Embryonic facial prominence (tissue), 1 donor: ENCODE measurements around the gene COX6B1.
"Not testable (repeated sequence)": the region's sequence is repeated elsewhere in the genome, so short reads cannot be mapped to it uniquely, and the experiment has no call there.

Experiments
- DNase-seq: peaks from one replicate; pipeline ENCODE4 v3.0.0-alpha.2; 2016; ENCODE audit errors: extremely low spot score

The COX6B1 gene

DNA sequence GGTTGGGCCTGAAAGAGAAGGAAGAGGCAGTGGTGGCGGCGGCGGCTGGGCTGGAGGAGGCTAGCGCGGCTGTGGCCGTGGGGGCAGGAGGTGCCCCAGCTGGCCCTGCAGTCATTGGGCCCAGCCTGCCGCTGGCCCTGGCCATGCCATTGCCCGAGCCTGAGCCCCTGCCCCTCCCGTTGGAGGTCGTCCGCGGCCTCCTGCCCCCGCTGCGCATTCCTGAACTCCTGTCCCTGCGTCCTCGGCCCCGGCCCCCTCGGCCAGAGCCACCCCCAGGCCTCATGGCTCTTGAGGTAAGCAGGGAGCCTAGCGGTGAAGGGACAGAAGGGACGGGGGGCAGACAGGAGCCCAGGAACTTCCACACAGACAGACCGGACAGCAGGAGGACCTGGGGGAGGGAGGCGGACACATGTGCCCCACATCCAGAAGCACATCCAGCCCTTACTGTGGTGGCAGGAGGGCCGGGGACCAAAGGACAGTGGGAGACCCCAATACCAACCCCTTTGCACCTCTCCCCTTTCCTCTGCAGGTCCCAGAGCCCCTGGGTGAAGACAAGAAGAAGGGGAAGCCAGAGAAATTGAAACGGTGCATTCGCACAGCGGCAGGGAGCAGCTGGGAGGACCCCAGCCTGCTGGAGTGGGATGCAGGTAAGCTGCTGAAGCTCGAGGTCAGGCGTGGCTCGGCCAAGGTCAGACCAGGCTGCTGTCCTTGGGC is 14.2 kb upstream of the COX6B1 start:
- DNase-seq, result no peak

DNA sequence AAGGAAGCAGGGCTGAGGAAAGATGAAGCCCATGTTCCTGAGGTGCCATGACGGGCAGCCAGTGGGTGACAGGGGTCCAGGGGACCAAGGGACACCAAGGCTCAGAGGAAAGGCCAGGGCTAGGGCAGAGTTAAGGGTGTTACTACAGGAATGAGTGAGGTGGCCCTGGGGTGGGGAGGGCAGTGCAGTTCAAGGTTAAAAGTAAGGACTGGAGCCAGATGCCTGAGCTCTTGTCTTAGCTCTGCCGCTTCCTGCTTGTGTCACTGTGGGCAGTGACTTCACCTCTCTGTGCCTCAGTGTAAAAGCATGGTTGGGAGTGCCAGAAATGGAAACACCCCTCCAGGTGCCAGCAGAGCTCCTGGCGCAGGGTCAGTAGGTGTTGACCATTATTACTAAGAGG is 11.5 kb upstream of the COX6B1 start:
- no peak for DNase-seq

DNA sequence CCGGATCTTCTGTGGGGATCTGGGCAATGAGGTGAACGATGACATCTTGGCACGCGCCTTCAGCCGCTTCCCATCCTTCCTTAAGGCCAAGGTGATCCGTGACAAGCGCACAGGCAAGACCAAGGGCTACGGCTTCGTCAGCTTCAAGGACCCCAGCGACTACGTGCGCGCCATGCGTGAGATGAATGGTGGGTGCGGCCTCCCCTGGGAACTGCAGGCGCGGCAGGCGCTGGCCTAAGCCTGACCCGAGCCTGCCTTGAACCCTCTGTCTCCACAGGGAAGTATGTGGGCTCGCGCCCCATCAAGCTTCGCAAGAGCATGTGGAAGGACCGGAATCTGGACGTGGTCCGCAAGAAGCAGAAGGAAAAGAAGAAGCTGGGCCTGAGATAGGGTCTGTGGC is 11.0 kb upstream of the COX6B1 start:
- no peak for DNase-seq

DNA sequence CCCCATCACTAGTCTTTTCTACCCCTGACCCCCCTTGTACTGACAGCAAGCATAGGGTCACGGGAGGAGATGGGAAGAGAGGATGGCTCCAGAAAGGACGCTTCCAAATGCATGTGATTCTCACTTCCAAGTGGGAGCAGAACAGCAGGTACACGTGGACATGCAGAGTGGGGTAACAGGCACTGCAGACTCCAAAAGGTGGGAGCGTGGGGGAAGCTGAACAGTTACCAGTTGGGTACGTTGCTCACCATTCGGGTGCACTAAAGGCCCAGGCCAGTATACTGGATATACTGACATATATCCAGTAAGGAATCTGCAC is 8.8 kb upstream of the COX6B1 start:
- no peak for DNase-seq

DNA sequence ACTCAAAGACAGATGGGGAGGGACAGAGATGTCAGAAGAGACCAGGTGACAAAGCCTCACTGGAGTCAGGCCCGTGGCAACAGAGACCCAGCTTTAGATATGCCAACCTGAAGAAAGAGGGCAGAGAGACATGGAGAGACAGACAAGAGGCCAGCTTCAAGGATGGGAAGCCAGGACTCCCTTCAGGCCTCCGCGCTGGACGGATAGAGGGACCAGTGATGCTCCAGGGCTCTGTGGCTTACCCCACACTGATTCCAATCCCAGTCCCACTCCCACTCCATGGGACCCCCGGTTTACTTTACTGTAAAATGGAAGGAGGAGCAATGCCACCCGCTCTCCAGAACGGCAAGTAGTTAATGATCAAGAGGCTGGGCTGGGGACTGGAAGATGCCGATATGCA is 8.3 kb upstream of the COX6B1 start:
- DNase-seq, result no peak

DNA sequence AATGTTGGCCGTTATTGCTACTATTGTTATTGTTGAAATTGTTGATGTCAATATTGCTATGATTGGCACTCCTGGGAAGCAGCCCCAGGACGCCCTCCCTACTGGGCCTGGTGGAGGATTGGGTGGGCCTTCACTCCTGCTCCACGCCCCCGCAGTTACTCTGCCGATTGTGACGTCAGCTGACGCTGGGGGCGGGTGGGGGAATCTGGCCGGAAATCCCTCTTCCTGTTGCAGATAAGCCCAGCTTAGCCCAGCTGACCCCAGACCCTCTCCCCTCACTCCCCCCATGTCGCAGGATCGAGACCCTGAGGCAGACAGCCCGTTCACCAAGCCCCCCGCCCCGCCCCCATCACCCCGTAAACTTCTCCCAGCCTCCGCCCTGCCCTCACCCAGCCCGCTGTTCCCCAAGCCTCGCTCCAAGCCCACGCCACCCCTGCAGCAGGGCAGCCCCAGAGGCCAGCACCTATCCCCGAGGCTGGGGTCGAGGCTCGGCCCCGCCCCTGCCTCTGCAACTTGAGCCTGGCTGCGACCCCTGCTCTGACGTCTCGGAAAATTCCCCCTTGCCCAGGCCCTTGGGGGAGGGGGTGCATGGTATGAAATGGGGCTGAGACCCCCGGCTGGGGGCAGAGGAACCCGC is 6.5 kb upstream of the COX6B1 start, which contains the start of gene ETV2:
TSS of gene ETV2 (plus strand) at position 231 of the 637 bp plus-strand sequence. CDS start 716 bp downstream, outside the sequence.
- no peak for DNase-seq

DNA sequence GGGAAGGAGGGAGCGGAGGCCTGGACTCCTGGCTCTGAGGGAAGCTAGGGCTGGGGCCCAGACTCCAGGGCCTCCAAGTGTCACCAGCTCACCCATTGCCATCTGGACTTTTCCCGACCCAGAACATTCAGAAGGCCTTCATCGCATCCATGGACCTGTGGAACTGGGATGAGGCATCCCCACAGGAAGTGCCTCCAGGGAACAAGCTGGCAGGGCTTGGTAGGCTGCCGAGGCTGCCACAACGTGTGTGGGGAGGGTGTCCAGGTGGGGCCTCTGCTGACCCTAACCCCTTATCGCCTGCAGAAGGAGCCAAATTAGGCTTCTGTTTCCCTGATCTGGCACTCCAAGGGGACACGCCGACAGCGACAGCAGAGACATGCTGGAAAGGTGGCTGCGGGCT is 5.8 kb upstream of the COX6B1 start:
- DNase-seq, result no peak

DNA sequence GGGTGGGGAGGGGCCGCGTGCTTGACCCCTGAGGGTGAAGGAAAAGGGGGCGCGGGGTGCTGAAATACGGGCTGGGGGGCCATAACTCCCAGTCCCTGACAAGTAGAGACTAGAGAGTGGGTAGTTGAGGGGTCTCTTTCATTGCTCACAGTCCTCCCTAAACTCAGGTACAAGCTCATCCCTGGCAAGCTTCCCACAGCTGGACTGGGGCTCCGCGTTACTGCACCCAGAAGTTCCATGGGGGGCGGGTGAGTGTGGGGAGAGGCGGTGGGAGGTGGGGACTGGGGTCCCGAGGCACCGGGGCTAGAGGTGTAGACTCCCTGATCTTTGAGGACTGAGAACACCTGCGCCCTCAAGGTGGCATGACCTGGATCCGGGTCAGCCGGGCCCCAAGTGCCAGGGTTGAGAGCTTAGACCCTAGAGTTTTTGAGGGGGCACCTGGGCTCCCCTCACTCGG is 5.3 kb upstream of the COX6B1 start:
- no peak for DNase-seq

DNA sequence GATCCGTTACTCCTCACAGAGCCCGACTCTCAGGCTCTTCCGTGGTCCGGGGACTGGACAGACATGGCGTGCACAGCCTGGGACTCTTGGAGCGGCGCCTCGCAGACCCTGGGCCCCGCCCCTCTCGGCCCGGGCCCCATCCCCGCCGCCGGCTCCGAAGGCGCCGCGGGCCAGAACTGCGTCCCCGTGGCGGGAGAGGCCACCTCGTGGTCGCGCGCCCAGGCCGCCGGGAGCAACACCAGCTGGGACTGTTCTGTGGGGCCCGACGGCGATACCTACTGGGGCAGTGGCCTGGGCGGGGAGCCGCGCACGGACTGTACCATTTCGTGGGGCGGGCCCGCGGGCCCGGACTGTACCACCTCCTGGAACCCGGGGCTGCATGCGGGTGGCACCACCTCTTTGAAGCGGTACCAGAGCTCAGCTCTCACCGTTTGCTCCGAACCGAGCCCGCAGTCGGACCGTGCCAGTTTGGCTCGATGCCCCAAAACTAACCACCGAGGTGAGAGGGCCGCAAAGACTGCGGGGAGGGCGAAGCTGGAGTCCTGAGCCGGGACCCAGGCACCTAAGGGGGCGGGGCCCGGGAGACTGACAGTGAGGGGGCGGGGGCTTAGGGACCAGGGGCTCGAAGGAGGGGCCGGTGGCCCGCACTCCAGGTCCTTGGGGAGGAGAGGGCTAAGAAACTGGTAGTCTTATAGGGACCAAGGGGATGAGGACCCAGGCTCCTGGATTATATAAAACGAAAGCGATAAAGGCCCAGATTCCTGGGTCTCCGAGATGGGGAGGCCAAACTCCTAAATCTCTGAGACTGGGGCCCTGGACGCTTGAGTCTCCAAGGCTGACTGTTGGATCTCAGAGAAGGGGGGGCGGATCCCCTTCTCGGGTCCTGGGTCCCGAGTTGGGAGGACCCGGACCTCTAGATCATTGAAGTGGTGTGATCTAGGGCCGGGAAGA is 4.6 kb upstream of the COX6B1 start:
- DNase-seq, result peak; percentile 64

DNA sequence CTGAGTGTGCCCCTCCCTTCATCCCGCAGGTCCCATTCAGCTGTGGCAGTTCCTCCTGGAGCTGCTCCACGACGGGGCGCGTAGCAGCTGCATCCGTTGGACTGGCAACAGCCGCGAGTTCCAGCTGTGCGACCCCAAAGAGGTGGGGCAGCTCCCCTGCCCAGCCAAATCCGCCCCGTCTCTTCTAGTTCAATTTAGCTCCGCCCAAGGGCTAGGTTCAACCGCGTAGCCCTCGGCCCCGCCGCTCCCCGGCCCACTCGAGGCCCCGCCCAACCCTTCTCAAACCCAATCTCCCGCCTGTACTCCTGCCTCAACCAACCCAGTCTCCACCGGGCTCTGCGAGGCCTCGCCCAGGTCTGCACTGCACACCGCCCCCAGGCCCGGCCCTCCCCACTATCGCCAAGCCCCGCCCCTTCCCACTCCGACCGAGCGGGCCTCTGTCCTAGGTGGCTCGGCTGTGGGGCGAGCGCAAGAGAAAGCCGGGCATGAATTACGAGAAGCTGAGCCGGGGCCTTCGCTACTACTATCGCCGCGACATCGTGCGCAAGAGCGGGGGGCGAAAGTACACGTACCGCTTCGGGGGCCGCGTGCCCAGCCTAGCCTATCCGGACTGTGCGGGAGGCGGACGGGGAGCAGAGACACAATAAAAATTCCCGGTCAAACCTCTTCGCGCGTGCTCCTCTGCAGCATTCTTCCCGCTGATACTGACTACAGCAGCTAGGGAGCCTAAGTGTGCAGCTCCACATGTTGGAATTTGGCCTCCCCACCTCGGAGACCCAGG is 3.7 kb upstream of the COX6B1 start:
- DNase-seq, result peak; percentile 77

DNA sequence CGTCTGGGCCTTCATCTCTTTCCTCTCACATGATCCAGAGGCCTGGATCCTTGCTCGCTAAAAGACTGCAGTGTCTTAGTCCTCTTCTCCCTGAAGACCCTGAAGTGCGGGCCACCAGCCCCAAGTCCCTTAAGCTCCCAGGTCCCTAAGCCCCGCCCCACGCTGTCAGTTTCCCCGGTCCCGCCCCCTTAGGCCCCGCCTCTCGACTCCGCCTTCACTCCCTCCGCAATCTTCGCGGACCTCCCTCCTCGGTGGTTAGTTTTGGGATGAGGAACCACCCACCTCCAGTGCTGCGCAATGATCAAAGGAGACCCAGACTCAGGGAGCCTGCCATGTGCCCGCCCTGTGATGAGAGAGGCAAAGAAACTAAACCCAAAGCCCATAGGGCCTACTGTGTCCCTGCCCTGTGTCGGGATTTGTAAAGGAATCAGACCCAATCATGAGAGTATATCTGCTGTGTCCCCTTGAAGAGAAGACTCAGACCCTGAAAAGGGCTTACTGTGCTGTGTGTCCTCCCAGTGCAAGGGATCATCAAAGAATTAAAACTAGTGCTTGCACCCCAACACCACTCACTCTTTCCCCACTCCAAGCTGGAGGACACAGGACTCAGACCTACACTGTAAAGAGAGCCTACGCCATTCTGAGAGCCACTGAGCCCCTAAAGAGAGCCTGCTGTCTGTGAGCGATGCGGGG is 3.0 kb upstream of the COX6B1 start:
- DNase-seq, result peak; percentile 40

DNA sequence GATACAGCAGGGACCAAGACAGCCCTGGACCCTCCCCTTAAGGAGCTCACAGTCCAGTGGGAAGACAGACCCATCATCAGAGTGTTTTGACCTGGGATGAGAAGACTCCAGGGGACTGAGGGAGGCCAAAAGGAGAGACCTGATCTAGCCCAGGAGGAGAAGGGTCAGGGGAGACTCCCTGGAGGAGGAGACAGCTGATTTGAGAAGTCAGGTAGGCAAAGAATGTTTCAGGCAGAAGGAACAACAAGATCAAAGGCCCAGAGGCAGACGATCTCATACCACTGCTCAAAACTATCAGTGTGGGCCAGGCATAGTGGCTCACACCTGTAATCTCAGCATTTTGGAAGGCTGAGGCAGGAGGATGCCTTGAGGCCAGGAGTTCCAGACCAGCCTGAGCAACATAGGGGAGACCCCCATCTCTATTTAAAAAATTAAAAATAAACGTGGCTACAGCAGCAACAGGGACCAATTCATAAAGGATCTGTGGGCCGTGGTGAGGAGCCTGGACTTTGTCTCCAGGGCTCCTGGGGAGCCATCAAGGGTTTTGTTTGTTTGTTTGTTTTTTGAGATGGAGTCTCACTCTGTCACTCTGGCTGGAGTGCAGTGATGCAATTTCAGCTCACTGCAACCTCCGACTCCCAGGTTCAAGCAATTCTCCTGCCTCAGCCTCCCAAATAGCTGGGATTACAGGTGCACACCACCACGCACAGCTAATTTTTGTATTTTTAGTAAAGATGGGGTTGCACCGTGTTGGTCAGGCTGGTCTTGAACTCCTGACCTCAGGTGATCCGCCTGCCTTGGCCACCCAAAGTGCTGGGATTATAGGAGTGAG is 2.2 kb upstream of the COX6B1 start:
- DNase-seq, result no peak

DNA sequence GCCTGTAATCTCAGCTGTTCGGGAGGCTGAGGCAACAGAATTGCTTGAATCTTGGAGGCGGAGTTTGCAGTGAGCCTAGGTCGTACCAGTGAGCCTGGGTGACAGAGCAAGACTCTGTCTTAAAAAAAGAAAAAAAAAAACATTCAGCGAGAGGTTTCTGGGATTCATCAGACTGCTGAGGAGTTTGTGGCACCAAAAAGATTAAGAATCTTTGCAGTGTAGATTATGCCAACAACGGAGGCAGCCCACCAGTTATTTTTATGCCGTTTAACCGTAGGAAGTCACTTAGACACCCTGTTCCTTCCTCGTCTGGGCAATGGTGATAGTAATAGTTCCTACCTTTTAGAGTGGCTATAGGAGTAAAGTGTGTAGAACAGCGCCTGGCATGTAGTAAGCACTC is 2.5 kb downstream of the COX6B1 start:
- DNase-seq, result no peak

DNA sequence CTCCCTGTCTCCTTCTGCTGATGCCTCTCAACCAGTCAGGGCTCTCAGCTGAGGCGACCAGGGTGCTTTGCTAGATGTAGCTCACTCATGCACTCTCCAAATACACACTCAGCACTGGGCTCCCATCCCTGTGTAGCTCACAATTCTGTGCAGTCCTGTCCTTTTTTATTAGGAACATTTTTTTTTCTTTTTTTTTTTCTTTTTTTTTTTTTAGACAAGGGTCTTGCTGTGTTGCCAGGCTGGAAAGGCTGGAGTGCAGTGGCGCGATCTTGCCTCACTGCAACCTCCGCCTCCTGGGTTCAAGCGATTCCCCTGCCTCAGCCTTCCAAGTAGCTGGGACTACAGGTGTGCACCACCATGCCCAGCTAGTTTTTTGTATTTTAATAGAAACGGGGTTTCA is 6.7 kb downstream of the COX6B1 start:
- DNase-seq, result not testable (repeated sequence)

DNA sequence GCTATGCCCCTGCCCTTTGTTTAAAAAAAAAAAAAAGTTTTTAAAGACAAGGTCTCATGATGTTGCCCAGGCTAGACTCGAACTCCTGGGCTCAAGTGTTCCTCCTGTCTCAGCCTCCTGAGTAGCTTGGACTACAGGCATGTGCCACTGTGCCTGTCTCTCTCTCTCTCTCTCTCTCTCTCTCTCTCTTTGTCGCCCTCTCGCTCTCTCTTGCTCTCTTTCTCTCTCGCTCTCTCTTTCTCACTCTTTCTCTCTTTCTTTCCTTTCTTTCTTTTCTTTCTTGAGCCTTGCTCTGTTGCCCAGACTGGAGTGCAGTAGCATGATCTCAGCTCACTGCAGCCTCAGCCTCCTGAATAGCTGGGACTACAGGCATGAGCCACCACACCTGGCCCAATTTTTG is 7.5 kb downstream of the COX6B1 start:
- DNase-seq, result no peak

DNA sequence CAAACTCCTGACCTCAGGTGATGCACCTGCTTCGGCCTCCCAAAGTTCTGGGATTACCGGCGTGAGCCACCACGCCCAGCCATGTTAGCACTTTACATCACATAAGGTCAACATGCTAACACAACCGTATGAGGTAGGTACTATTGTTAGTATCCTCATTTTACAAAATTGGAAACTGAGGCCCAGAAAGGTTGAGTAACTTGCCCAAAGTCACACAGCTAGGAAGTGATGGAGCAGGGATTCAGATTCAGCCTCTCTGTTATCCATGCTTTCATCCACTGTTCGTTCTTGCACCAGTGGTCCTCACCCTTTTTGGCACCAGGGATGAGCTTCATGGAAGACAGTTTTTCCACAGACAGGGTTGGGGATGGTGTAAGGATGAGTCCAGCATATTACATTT is 8.6 kb downstream of the COX6B1 start:
- no peak for DNase-seq

DNA sequence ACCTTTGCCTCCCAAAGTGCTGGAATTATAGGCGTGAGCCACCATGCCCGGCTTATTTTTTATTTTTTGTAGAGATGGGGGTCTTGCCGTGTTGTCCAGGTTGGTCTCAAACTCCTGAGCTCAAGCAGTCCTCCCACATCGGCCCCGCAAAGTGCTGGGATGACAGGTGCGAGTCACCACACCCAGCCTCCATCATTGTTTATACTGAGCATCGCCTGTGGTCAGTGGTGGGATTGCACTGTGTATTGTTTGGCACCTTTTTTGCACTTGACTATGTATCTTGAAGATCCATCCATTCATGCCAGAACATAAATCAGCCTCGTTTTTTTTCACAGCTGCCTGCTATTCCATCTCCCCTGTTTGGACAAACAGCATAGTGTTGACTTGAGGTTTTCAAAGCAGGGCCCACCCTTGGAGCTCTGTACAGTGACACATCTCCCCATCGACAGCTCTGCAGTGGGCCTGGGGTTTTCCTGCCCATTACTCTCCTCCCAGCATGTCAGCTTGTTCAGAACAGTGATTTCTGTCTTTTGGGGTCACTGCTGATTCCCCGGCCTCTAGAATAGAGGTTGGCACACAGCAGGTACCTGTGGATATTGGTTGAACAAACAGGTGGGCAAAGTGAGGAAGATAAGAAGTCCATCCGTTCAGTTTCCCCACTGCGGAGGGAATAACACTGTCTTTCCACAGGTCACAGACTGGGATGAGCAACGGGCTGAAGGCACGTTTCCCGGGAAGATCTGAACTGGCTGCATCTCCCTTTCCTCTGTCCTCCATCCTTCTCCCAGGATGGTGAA is 10.0 kb downstream of the COX6B1 start:
- no peak for DNase-seq

DNA sequence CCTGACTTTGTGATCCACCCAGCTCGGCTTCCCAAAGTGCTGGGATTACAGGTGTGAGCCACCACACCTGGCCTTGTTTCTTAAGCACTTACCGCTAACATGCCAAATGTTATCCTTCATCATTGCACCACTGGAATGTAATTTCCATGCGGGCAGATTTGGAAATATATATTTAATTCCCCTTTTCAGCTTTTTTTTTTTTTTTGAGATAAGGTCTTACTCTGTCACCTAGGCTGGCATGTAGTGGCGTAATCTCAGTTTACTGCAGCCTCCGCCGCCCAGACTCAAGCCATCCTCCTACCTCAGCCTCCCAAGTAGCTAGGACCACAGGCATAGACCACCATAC is 13.8 kb downstream of the COX6B1 start:
- DNase-seq, result no peak

DNA sequence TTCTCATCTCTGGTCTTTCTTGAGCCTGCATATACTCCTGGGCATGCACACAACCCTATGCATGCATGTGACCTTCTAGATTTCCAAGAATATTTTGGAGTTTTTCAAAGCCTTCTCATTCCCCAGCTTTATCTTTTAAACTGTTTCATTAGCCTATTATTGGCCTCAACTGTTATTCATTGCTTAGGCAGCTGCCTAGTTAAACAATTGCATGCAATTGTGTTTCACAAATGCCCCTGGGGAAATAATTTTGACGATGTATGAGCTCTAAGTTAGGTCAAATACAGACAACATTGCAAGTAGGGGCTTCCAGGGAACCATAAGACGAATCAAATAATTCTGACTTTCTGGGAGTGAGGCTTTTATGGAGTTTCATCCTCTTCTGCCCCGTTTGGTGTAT is 15.9 kb downstream of the COX6B1 start:
- no peak for DNase-seq

DNA sequence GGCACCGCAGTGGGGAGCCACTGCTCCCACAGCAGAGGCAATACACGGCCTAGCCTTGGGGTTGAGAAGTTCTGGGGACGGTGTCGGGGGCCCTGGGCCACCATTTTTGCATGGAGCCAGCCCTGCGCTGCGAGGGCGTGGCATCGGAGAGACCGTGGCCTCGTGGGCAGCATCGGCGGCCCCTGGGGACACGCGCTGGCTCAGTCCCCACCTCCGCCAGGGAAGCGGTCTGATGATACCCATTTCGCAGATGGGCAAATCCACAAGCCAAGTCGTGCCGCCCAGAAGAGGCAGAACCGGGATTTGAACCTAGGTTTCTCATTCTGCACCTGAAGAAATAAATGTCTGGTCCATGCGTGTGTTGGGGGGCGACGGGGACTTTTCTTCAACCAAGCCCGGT is 17.0 kb downstream of the COX6B1 start:
- no peak for DNase-seq
